Upper lobe of left lung (tissue), 6 donors: ENCODE measurements around the gene OPCML. TPM values are rescaled to one million over a fixed set of nuclear protein-coding genes. Genes with fewer than 3 reads are reported as not detected.

Experiments used
- ATAC-seq, 2 donors: fragments of 200-7000 bp; cut with Tn5 transposase; one replicate each; pipeline ENCODE4 v1.9.1; 2022; ENCODE audit warnings: mild to moderate bottlenecking in 2 of 2, moderate library complexity in 2 of 2; ENCODE audit not compliant: low FRiP score in 2 of 2
- DNase-seq, 2 donors: peaks; one replicate each; pipeline ENCODE4 v3.0.0-alpha.2; 2019 to 2020
- H3K27ac ChIP-seq, 4 donors: fragments of 200-600 bp; sonication (generic); one replicate each; pipeline ENCODE4 v1.5.1; 2016 to 2019
- H3K27me3 ChIP-seq, 4 donors: fragments of 200-600 bp; sonication (generic); one replicate each; pipeline ENCODE4 v1.5.1; 2017 to 2019
- H3K36me3 ChIP-seq, 4 donors: fragments of 200-600 bp; sonication (generic); one replicate each; pipeline ENCODE4 v1.5.1; 2016 to 2019
- H3K4me1 ChIP-seq, 4 donors: fragments of 200-600 bp; sonication (generic); one replicate each; pipeline ENCODE4 v1.5.1; 2018 to 2019
- H3K4me3 ChIP-seq, 4 donors: fragments of 200-600 bp; sonication (generic); one replicate each; pipeline ENCODE4 v1.5.1; 2017 to 2019; ENCODE audit warnings: mild to moderate bottlenecking in 2 of 4, moderate library complexity in 1 of 4
- H3K9me3 ChIP-seq, 4 donors: fragments of 200-600 bp; sonication (generic); one replicate each; pipeline ENCODE4 v1.5.1; 2018 to 2019
- CTCF ChIP-seq, 6 experiments: fragments of 450-650 bp in 4 of 6; fragments of 200-600 bp in 2 of 6; sonication (generic) in 2 of 6; IDR thresholded peaks; one replicate each; pipeline ENCODE4 v1.5.1; 2016 to 2019; ENCODE audit warnings: antibody characterized with exemption in 6 of 6
- EP300 ChIP-seq, 4 donors: sonication (generic); formaldehyde crosslinking; IDR thresholded peaks; one replicate each; pipeline ENCODE4 v1.5.1; 2017; ENCODE audit warnings: antibody characterized with exemption in 4 of 4, control low read depth in 2 of 4
- POLR2A ChIP-seq, 4 donors: fragments of 450-650 bp; IDR thresholded peaks; one replicate each; pipeline ENCODE4 v1.5.1; 2016 to 2017; ENCODE audit warnings: antibody characterized with exemption in 4 of 4, mild to moderate bottlenecking in 2 of 4
- POLR2AphosphoS5 ChIP-seq, 2 donors: sonication (generic); formaldehyde crosslinking; IDR thresholded peaks; one replicate each; pipeline ENCODE4 v1.5.1; 2017; ENCODE audit warnings: antibody characterized with exemption in 2 of 2
- WGBS, 2 donors: methylation state at CpG; one replicate each; pipeline ENCODE4 v1.1.5; 2017 to 2018; 5-methylcytosine and 5-hydroxymethylcytosine counted together
- total RNA-seq, 6 donors: library from RNA; depleted of rRNA in 4 of 6; stranded (reverse); fragments of >200 nt in 4 of 6; gene quantifications; one replicate each; pipeline versions ENCODE4 v1.1.0 to v1.2.1, GENCODE V29; 2016 to 2021
- donor health status: DM: no; HTN: no; CAD: no; lungs with moderate emphysema.
- donor health status: DM: no; HTN: yes; CAD: no; lungs with severe emphysema.

The OPCML gene
- total RNA-seq, 6 donors from 2014 or later: 0.10 TPM; not detected in 5

- ATAC-seq: no peak
- H3K9me3 ChIP-seq: no peaks in the 10 kb centered on the region
- 78% methylated on average over 17 of the region's 17 CpGs for WGBS, 2 donors
- H3K36me3 ChIP-seq: no peaks in the 10 kb centered on the region
- no peak for TF ChIP-seq EP300 (IDR thresholded peaks at IDR 0.05)
- no peak for TF ChIP-seq POLR2AphosphoS5 (IDR thresholded peaks at IDR 0.05)
- TF ChIP-seq CTCF (IDR thresholded peaks at IDR 0.05): no peak
- no peak overlapping the region for H3K4me3 ChIP-seq
- DNase-seq: no peak
- H3K27me3 ChIP-seq: no peaks in the 10 kb centered on the region
- H3K27ac ChIP-seq: no peak overlapping the region
- H3K4me1 ChIP-seq: no peaks in the 10 kb centered on the region
These were observed 551.0 kb downstream of the OPCML start for GRCh38 chr11:132981131-132981956.

DNA sequence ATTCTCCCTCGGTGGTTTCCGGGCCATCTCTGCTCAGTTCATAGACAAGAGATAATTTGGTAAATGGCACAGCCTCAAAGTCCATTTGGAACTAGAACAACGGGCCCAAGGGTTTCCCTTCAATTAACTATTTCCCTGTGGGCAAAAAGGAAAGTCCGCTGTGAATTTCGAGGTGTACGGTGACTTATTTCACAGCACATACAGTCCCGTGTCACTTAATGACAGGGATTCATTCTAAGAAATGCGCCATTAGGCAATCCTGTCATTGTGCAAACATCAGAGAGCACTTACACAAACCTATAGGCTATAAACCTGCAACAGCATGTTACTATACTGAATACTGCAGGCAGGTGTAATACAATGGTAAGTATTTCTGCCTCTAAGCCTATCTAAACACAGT, 551.6 kb downstream of the OPCML start:
- Histone ChIP-seq H3K4me1 (no peaks in the 10 kb centered on the region), H3K27me3 (no peaks in the 10 kb centered on the region), H3K9me3 (no peaks in the 10 kb centered on the region), H3K36me3 (no peaks in the 10 kb centered on the region), H3K4me3 (no peak overlapping the region), H3K27ac (no peak overlapping the region)
- TF ChIP-seq POLR2AphosphoS5 (IDR thresholded peaks at IDR 0.05) (no peak), EP300 (IDR thresholded peaks at IDR 0.05) (no peak), POLR2A (IDR thresholded peaks at IDR 0.05) (no peak), CTCF (IDR thresholded peaks at IDR 0.05) (no peak)
- DNase-seq: no peak
- WGBS, 2 donors: 75 to 84% methylated on average over 8 of the region's 8 CpGs
- no peak for ATAC-seq

- 81 to 82% methylated on average over 4 of the region's 4 CpGs for WGBS, 2 donors
- Histone ChIP-seq H3K27me3 (no peaks in the 10 kb centered on the region), H3K27ac (no peak overlapping the region), H3K36me3 (no peaks in the 10 kb centered on the region), H3K9me3 (no peaks in the 10 kb centered on the region), H3K4me3 (no peak overlapping the region), H3K4me1 (no peaks in the 10 kb centered on the region)
- DNase-seq: no peak
- ATAC-seq: no peak
- TF ChIP-seq POLR2AphosphoS5 (IDR thresholded peaks at IDR 0.05): no peak
- no peak for TF ChIP-seq POLR2A (IDR thresholded peaks at IDR 0.05)
- no peak for TF ChIP-seq CTCF (IDR thresholded peaks at IDR 0.05)
- TF ChIP-seq EP300 (IDR thresholded peaks at IDR 0.05): no peak
These were observed 554.6 kb downstream of the OPCML start for GRCh38 chr11:132977746-132978145.

- DNase-seq: no peak
- WGBS, 2 donors: 85 to 89% methylated on average over 2 of the region's 2 CpGs
- Histone ChIP-seq H3K36me3 (no peaks in the 10 kb centered on the region), H3K4me1 (no peaks in the 10 kb centered on the region), H3K4me3 (no peak overlapping the region), H3K27ac (no peak overlapping the region), H3K9me3 (no peaks in the 10 kb centered on the region), H3K27me3 (no peaks in the 10 kb centered on the region)
- TF ChIP-seq POLR2A (IDR thresholded peaks at IDR 0.05) (no peak), CTCF (IDR thresholded peaks at IDR 0.05) (no peak), POLR2AphosphoS5 (IDR thresholded peaks at IDR 0.05) (no peak), EP300 (IDR thresholded peaks at IDR 0.05) (no peak)
- ATAC-seq: no peak
These were observed 555.1 kb downstream of the OPCML start for GRCh38 chr11:132977241-132977640.

DNA sequence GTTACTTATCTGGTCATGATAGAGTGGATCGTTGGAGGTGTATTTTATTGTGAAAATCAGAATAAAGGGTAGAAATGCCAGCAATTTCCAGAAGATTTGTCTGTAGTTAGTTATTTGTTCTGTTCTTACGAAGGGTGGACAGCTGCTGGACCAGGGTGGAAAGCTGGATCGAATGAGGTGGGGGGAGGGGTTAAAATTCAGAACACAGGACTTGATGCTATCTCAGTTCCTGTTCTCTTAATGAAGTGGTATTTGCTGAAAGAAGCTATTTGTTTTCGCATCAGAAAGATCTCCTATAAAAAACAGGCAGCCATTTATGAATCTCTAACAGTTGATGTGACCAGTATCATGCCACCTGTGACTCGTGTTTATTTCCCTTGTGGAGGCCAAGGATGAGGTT, 556.2 kb downstream of the OPCML start:
- 80 to 84% methylated on average over 5 of the region's 5 CpGs for WGBS, 2 donors
- ATAC-seq: no peak
- TF ChIP-seq EP300 (IDR thresholded peaks at IDR 0.05) (no peak), POLR2AphosphoS5 (IDR thresholded peaks at IDR 0.05) (no peak)
- H3K4me3 ChIP-seq: no peak overlapping the region
- H3K36me3 ChIP-seq: no peaks in the 10 kb centered on the region
- no peaks in the 10 kb centered on the region for H3K4me1 ChIP-seq
- H3K27me3 ChIP-seq: no peaks in the 10 kb centered on the region
- DNase-seq: no peak
- H3K27ac ChIP-seq: no peak overlapping the region
- H3K9me3 ChIP-seq: no peaks in the 10 kb centered on the region
